Heart left ventricle (tissue), 16 donors: Measurements from ENCODE around the gene PSMF1. TPM values are rescaled to one million over a fixed set of nuclear protein-coding genes. Genes with fewer than 3 reads are reported as not detected.

Source experiments
- ATAC-seq, 4 donors: fragments of 200-7000 bp; cut with Tn5 transposase; one replicate each; pipeline ENCODE4 v1.9.1; 2020 to 2022; ENCODE audit warnings: moderate library complexity in 4 of 4, mild to moderate bottlenecking in 3 of 4, moderate number of reproducible peaks in 1 of 4
- DNase-seq, 5 donors: peaks; one replicate each; pipeline ENCODE4 v3.0.0-alpha.2; 2020
- H3K27ac ChIP-seq, 12 donors: fragments of 200-600 bp; sonication (generic) in 4 of 12; one replicate each; pipeline versions ENCODE4 v1.5.0 to v1.8.0; 2016 to 2022; ENCODE audit warnings: mild to moderate bottlenecking in 2 of 12
- H3K27me3 ChIP-seq, 9 donors: fragments of 200-600 bp; sonication (generic) in 2 of 9; one replicate each; pipeline versions ENCODE4 v1.5.1 to v1.8.0; 2016 to 2022; ENCODE audit warnings: mild to moderate bottlenecking in 3 of 9
- H3K36me3 ChIP-seq, 9 donors: fragments of 200-600 bp; sonication (generic) in 2 of 9; one replicate each; pipeline versions ENCODE4 v1.5.0 to v1.8.0; 2018 to 2022; ENCODE audit warnings: mild to moderate bottlenecking in 2 of 9
- H3K4me1 ChIP-seq, 12 donors: fragments of 200-600 bp; sonication (generic) in 4 of 12; one replicate each; pipeline versions ENCODE4 v1.5.0 to v1.8.0; 2016 to 2022; ENCODE audit warnings: mild to moderate bottlenecking in 3 of 12
- H3K4me3 ChIP-seq, 12 donors: fragments of 200-600 bp; sonication (generic) in 4 of 12; one replicate each; pipeline versions ENCODE4 v1.5.0 to v1.8.0; 2017 to 2022; ENCODE audit warnings: mild to moderate bottlenecking in 9 of 12, moderate library complexity in 4 of 12
- H3K9me3 ChIP-seq, 12 donors: fragments of 200-600 bp; sonication (generic) in 4 of 12; one replicate each; pipeline versions ENCODE4 v1.5.0 to v1.8.0; 2016 to 2022; ENCODE audit warnings: mild to moderate bottlenecking in 1 of 12
- CTCF ChIP-seq, 12 donors: fragments of 200-600 bp; sonication (generic) in 4 of 12; IDR thresholded peaks; one replicate each; pipeline versions ENCODE4 v1.5.0 to v1.8.0; 2018 to 2022; ENCODE audit warnings: antibody characterized with exemption in 12 of 12, mild to moderate bottlenecking in 5 of 12
- POLR2A ChIP-seq, 2 donors: fragments of 450-650 bp; IDR thresholded peaks; one replicate each; pipeline ENCODE4 v1.6.1; 2017; ENCODE audit warnings: antibody characterized with exemption in 2 of 2, mild to moderate bottlenecking in 2 of 2, moderate library complexity in 2 of 2
- WGBS, 4 donors: extraction: QIAGEN DNeasy Blood & Tissue Kit in 2 of 4; methylation state at CpG; one replicate each; pipeline versions ENCODE4 v1.1.5 to v1.1.7; 2013 to 2018; 5-methylcytosine and 5-hydroxymethylcytosine counted together
- intact Hi-C, 10 donors: fragments of 100-400 bp; cut with DNase I; formaldehyde crosslinking; loops; one replicate each; pipeline versions ENCODE4 v1.11.1 to v1.14.2; 2022
- polyA plus RNA-seq, 2 donors: library from polyadenylated mRNA; stranded (reverse); fragments of 200-250 nt; gene quantifications; one replicate each; pipeline ENCODE4 v1.2.3, GENCODE V29; 2013
- total RNA-seq, 9 donors: library from RNA; depleted of rRNA in 2 of 9; stranded (reverse); fragments of >200 nt in 2 of 9; fragmentation: NEBNext Ultra II Directional in 3 of 9; extraction: Animal tissue kit (Norgen Biotek cat#: 25700) in 3 of 9; gene quantifications; one replicate each; pipeline versions ENCODE4 v1.1.0 to v1.2.4, GENCODE V29; 2016 to 2023
- donor health status: ischemic (EF 13 %, LVEDD 7.1; RV severe dilation, severe dysfunction).
- donor health status: healthy with polysubstance abuse.
- donor health status: DM: no; HTN: yes; CAD: no.
- donor health status: DM: no; HTN: no; CAD: no.
- donor health status: ischemic (EF 25% LVEDD 6.9; RV normal size, moderate dysfunction).
- donor health status: ischemic (EF 25% LVEDD 5.7; RV mildly dilated, moderate dysfunction).
- donor health status: healthy.
- donor health status: DM: yes; HTN: yes; CAD: no.
- donor health status: ischemic (EF 35%, LVEDD 5.7; RV mildly dilated, moderate dysfunction).
- donor health status: nonischemic (EF 11% LVEDD 7.7; RV severe dilation, severe dysfunction).
- donor health status: DM: yes; HTN: yes; CAD: no.
- donor health status: PGD.
- donor health status: ischemic (EF 29% LVEDD 5.4; RV normal size, mild dysfunction).
- donor health status: nonischemic (EF 23%, LVEDD 6.1; RV moderate dilation, normal function).

Gene PSMF1
- total and polyA plus RNA-seq, 11 donors = 24.6 to 184 (median 133) TPM

- Histone ChIP-seq H3K27me3 (no peaks in the 10 kb centered on the region), H3K4me1 (peaks cover 0 to 5% (median 0%) of the 10 kb centered on the region in 12 donors), H3K9me3 (peaks cover 0 to 3% (median 0%) of the 10 kb centered on the region in 12 donors), H3K27ac (no peak overlapping the region), H3K36me3 (no peaks in the 10 kb centered on the region), H3K4me3 (no peak overlapping the region)
- intact Hi-C loops = no loop called here
- WGBS, 4 donors = 77 to 86% (median 79%) methylated on average over 7 of the region's 7 CpGs
- ATAC-seq = no peak
- DNase-seq = no peak
- no peak for TF ChIP-seq POLR2A (IDR thresholded peaks at IDR 0.05)
- no peak for TF ChIP-seq CTCF (IDR thresholded peaks at IDR 0.05)
These were observed 79.4 kb downstream of the PSMF1 start for GRCh38 chr20:1197801-1198200.

GRCh38 chr20:1198751-1199150 lies 80.3 kb downstream of the PSMF1 start:
- no peaks in the 10 kb centered on the region for H3K27me3 ChIP-seq
- H3K4me3 ChIP-seq = no peak overlapping the region
- DNase-seq (no peak), ATAC-seq (no peak)
- no peak overlapping the region for H3K27ac ChIP-seq
- peaks cover 0 to 3% (median 0%) of the 10 kb centered on the region in 12 donors for H3K9me3 ChIP-seq
- H3K4me1 ChIP-seq = peaks cover 0 to 13% (median 0%) of the 10 kb centered on the region in 12 donors
- H3K36me3 ChIP-seq = no peaks in the 10 kb centered on the region
- WGBS, 4 donors = 81 to 95% (median 94%) methylated on average over 5 of the region's 5 CpGs
- TF ChIP-seq POLR2A (IDR thresholded peaks at IDR 0.05) = no peak
- TF ChIP-seq CTCF (IDR thresholded peaks at IDR 0.05) = no peak
- intact Hi-C loops = no loop called here

GRCh38 chr20:1199212-1199873 lies 80.9 kb downstream of the PSMF1 start:
- 67 to 79% (median 72%) methylated on average over 7 of the region's 7 CpGs for WGBS, 4 donors
- Histone ChIP-seq H3K4me3 (no peak overlapping the region), H3K36me3 (no peaks in the 10 kb centered on the region), H3K9me3 (peaks cover 0 to 3% (median 0%) of the 10 kb centered on the region in 12 donors), H3K27me3 (no peaks in the 10 kb centered on the region), H3K4me1 (peaks cover 0 to 19% (median 0%) of the 10 kb centered on the region in 12 donors), H3K27ac (peak overlapping the region in 1 of 12 donors; percentile 19)
- TF ChIP-seq POLR2A (IDR thresholded peaks at IDR 0.05) (no peak), CTCF (IDR thresholded peaks at IDR 0.05) (no peak)
- ATAC-seq = no peak
- no peak for DNase-seq
- intact Hi-C loops = no loop called here

- 77 to 93% (median 85%) methylated on average over 1 of the region's 1 CpG for WGBS, 4 donors
- Histone ChIP-seq H3K27ac (peak overlapping the region in 1 of 12 donors; percentile 19), H3K4me1 (peaks cover 0 to 23% (median 0%) of the 10 kb centered on the region in 12 donors), H3K4me3 (no peak overlapping the region), H3K36me3 (no peaks in the 10 kb centered on the region), H3K27me3 (no peaks in the 10 kb centered on the region), H3K9me3 (peaks cover 0 to 3% (median 0%) of the 10 kb centered on the region in 12 donors)
- intact Hi-C loops = loop anchor here in 2 of 10 donors (10.0 kb wide), 2 partner anchors 95 to 235 kb away; no protein-coding TSS in a partner anchor
- no peak for TF ChIP-seq POLR2A (IDR thresholded peaks at IDR 0.05)
- no peak for TF ChIP-seq CTCF (IDR thresholded peaks at IDR 0.05)
- DNase-seq (no peak), ATAC-seq (no peak)
These were observed 81.6 kb downstream of the PSMF1 start for GRCh38 chr20:1199964-1200363.
